NCI-H128 (cell line): ENCODE data around the gene BMPR1B.

Source experiments
- DNase-seq: peaks from one replicate; lab custom pipeline; 2025; ENCODE audit not compliant: unreplicated experiment; lab: John Stamatoyannopoulos, UW

Gene BMPR1B

GRCh38 chr4:94762326-94762725 is 4.6 kb downstream of the BMPR1B start:
- DNase-seq: no peak

- DNase-seq: no peak
Measured at GRCh38 chr4:94763005-94763404, 5.2 kb downstream of the BMPR1B start.

GRCh38 chr4:94763500-94763899 is 5.7 kb downstream of the BMPR1B start:
- no peak for DNase-seq

GRCh38 chr4:94764069-94764468 is 6.3 kb downstream of the BMPR1B start:
- no peak for DNase-seq

GRCh38 chr4:94765174-94765573 is 7.4 kb downstream of the BMPR1B start:
- no peak for DNase-seq

GRCh38 chr4:94765648-94766047 is 7.9 kb downstream of the BMPR1B start:
- no peak for DNase-seq

GRCh38 chr4:94766856-94767255 is 9.1 kb downstream of the BMPR1B start:
- DNase-seq: no peak

GRCh38 chr4:94767446-94767845 is 9.7 kb downstream of the BMPR1B start:
- DNase-seq: no peak

- no peak for DNase-seq
Measured at GRCh38 chr4:94782707-94783106, 25.0 kb downstream of the BMPR1B start.

GRCh38 chr4:94791701-94792100 is 33.9 kb downstream of the BMPR1B start:
- DNase-seq: no peak

GRCh38 chr4:94798808-94799207 is 41.1 kb downstream of the BMPR1B start:
- DNase-seq: no peak

- no peak for DNase-seq
Measured at GRCh38 chr4:94801016-94801415, 43.3 kb downstream of the BMPR1B start.

GRCh38 chr4:94802091-94802490 is 44.3 kb downstream of the BMPR1B start:
- DNase-seq: no peak

- DNase-seq: no peak
Measured at GRCh38 chr4:94803181-94803580, 45.4 kb downstream of the BMPR1B start.

GRCh38 chr4:94804650-94805049 is 46.9 kb downstream of the BMPR1B start:
- DNase-seq: no peak

GRCh38 chr4:94806376-94806775 is 48.6 kb downstream of the BMPR1B start:
- no peak for DNase-seq

GRCh38 chr4:94811643-94812042 is 53.9 kb downstream of the BMPR1B start:
- no peak for DNase-seq

- no peak for DNase-seq
Measured at GRCh38 chr4:94813221-94813620, 55.5 kb downstream of the BMPR1B start.

GRCh38 chr4:94814237-94814636 is 56.5 kb downstream of the BMPR1B start:
- DNase-seq: no peak

GRCh38 chr4:94819371-94820168 is 61.8 kb downstream of the BMPR1B start:
- DNase-seq: no peak

GRCh38 chr4:94826206-94826605 is 68.5 kb downstream of the BMPR1B start:
- DNase-seq: no peak

- no peak for DNase-seq
Measured at GRCh38 chr4:94827481-94828110, 69.8 kb downstream of the BMPR1B start.

GRCh38 chr4:94828882-94829281 is 71.1 kb downstream of the BMPR1B start:
- DNase-seq: no peak
